ENCODE measurements around the gene ZNF667. TPM values are rescaled to one million over a fixed set of nuclear protein-coding genes. Genes with fewer than 3 reads are reported as not detected.
A peak's percentile ranks its signal among the peaks of the same experiment; 100 is the strongest.

Gene ZNF667
- total RNA-seq, 1 donor from 2014 or later = 7.0 TPM

DNA sequence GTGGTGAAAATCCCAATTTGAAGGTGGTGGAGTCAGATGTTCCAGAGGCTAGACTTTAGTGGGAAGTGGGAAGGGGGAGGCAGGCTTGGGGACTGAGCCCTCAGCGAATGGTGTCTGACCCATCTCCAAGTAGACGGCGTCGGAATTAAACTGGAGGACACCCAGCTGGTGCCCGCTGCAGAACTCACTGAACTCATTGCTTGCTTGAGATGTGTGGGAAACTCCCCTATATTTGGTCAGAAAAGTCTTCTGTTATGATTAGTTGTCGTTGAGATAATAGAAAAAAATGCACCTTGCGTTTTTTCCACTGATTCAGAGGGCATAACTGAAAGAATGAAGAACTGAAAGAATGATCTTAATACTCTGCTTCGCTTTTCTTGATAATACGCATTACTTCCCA, 73.9 kb downstream of the ZNF667 start:
- ATAC-seq (no peak), DNase-seq (ENCODE audit: missing footprints) (no peak)
- intact Hi-C loops (cut with DNase I) = loop anchor here (5.0 to 10.0 kb wide), 3 partner anchors 74 to 162 kb away; partner anchors contain the start of genes ZFP28, ZNF470 and ZNF667

DNA sequence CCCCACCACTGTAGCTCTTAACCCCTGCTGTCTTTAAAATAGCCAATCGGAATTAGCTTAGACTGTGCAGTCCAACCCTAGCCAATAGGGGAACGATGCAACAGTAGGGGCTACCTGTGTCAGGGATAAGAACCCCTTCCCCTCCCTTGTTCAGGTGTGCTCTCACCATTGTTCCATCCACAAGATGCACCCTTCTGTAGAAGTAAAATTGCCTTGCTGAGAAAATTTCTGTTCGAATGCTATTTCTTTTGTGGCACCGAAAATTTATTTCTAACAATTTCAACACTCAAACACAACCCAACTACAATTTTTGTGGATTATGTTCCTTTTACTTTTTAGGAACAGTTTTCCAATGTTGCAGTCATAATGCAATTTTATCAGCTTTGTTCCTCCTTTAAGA, 76.7 kb downstream of the ZNF667 start:
- ATAC-seq (no peak), DNase-seq (ENCODE audit: missing footprints) (no peak)
- intact Hi-C loops (cut with DNase I) = loop anchor here (5.0 to 10.0 kb wide), 3 partner anchors 77 to 164 kb away; partner anchors contain the start of genes ZFP28, ZNF470 and ZNF667

DNA sequence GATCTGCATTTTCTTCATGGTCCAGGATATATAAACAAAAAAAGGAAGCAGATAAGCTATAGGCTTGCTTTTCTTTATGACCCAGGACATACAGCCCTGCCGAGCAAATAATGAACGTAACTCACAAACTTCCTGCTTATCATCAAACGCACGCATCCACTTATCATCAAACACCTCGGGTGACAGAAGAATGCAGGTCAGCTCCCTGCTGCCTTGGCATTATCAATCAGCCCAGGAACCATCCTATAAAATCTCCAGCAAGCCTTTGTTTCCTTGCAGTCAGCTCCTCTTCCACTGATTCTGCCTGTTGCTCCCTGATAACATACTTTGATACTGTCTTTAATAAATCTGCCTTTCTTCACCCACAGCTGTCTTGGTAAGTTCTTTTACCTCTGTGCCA, 78.3 kb downstream of the ZNF667 start:
- DNase-seq (ENCODE audit: missing footprints) (no peak), ATAC-seq (no peak)
- intact Hi-C loops (cut with DNase I) = loop anchor here (10.0 kb wide), 1 partner anchor 326 kb away; no protein-coding TSS in a partner anchor

DNA sequence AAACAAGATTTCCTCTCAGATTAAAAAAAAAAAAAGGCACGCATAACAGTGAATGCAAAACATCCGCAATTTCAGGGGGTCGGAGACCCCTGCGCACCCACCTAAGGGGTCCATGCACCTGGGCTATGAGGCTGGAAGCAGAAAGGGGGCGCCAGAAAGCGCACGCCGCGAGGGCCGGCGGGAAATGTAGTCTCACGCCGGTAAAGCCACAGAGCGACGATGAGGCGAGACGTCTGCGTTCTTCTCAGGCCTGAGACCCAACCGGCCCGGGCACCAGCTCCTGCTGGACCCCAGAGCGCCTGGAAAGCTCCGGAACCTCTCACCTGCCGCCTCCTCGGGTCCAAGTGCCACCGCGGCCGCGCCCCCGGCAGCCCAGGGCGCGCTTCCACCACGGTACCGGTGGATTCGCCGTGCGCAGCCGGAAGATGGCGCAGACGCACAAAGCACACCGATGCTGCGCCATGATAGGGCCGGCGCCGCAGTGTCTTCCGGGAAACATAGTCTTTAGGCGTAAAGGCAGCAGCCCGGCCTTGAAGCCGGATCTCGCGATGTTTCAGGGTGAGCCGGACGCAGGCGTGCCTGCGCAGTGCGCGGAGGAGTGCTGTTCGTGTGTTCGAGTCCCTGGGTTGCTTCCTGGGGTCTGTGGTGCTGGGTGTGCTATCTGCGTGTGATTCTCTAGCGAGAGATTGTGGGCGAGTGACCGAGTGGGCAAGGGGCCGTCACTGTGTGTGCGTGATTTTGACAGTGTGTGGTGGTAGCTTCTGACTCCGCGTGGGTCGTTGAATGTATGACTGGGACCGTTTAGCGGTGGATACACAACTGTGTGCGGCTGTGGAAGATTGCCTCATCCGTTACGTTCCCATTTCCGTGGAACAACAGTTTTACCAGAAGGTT, 83.8 kb downstream of the ZNF667 start, which contains the start of gene ZNF582:
Gene ZNF582 (minus strand): TSS at position 416 of the 894 bp plus-strand sequence. CDS start 1,782 bp downstream, outside the sequence.
- ATAC-seq = peak; percentile 100
- intact Hi-C loops (cut with DNase I) = loop anchor here (10.0 kb wide), 1 partner anchor 331 kb away; no protein-coding TSS in a partner anchor

More for the DNA sequence above, 83.8 kb downstream of the ZNF667 start, which contains the start of gene ZNF582:
- peak; percentile 99 for DNase-seq (ENCODE audit: missing footprints)

Other genes with a start within 250 kb of the ZNF667 start
- gene EDDM13, start 204.6 kb downstream of the ZNF667 start, total RNA-seq = not detected
- 20.3 TPM for gene ZSCAN5A, start 162.5 kb downstream of the ZNF667 start, total RNA-seq
- 3.6 TPM for gene ZNF582, start 83.8 kb downstream of the ZNF667 start, total RNA-seq
- 5.4 TPM for gene ZNF583, start 73.0 kb downstream of the ZNF667 start, total RNA-seq
- 5.2 TPM for gene ZNF471, start 30.5 kb upstream of the ZNF667 start, total RNA-seq
- gene ZFP28, start 61.6 kb upstream of the ZNF667 start, total RNA-seq = 5.5 TPM
- 2.9 TPM for gene ZNF470, start 90.1 kb upstream of the ZNF667 start, total RNA-seq
- 6.4 TPM for gene ZNF71, start 118.0 kb upstream of the ZNF667 start, total RNA-seq
- not detected for gene SMIM17, start 165.8 kb upstream of the ZNF667 start, total RNA-seq
- 7.3 TPM for gene ZNF835, start 194.4 kb upstream of the ZNF667 start, total RNA-seq